T follicular helper cell (primary cell): ENCODE measurements around the gene PEX14.

Experiments used
- DNase-seq: peaks from one replicate; pipeline ENCODE4 v3.0.0-alpha.2; 2020; ENCODE audit warnings: low read depth

PEX14 gene

DNA sequence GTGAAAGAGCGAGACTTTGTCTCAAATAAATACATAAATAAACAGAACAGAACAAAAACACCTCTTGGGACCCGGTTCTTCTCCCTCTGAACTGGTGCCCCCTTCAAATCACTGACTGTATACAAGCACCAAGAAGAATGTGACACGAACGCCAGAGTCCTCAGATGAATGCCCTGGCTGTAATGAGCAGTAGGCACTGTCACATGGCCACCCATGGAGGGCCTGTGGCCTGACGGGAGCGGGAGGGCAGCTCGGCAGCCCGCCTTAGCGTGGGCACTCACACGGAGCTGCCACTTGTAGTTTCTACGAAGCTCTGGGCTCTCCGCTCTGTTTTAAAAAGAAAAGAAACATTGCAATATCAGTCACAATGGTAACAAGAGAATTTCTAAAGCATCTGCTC lies 146.0 kb downstream of the PEX14 start:
- no peak for DNase-seq

- DNase-seq, result no peak
These were observed 147.2 kb downstream of the PEX14 start for GRCh38 chr1:10621906-10622305.

DNA sequence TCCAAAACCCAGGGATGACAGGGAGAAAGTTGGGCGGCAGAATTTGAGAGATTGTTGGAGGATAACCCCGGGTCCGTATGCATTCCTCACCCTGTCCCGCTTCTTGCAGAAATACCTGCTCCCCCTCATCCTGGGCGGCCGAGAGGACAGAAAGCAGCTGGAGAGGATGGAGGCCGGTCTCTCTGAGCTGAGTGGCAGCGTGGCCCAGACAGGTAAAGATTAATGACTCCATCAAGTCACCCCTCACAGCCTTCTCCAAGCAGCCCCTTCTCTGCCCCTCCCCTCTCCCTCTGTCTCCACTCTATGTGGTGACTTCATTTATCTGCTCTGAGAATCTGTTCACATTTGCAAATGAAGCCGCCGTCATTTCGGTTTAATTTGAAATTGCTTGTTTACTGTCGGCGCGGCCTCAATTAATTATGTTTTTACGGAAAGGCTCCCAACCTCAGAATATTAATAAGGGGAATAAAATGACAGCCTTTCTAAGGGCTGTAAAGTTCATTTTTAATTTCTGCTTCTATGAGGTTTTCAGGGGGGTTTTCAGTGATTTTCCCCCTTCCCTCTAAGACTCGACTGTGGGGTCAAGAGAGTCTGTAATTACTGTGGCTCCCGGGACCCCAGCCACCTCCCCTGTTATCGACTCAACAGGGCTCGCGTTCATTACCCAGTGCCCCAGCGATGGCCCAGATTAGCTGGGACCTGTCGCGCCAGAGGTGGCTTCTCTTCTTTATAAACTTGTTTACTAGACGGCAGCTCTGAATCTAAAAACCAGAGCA lies 148.3 kb downstream of the PEX14 start:
- no peak for DNase-seq

GRCh38 chr1:10623686-10624145 lies 149.0 kb downstream of the PEX14 start:
- no peak for DNase-seq

DNA sequence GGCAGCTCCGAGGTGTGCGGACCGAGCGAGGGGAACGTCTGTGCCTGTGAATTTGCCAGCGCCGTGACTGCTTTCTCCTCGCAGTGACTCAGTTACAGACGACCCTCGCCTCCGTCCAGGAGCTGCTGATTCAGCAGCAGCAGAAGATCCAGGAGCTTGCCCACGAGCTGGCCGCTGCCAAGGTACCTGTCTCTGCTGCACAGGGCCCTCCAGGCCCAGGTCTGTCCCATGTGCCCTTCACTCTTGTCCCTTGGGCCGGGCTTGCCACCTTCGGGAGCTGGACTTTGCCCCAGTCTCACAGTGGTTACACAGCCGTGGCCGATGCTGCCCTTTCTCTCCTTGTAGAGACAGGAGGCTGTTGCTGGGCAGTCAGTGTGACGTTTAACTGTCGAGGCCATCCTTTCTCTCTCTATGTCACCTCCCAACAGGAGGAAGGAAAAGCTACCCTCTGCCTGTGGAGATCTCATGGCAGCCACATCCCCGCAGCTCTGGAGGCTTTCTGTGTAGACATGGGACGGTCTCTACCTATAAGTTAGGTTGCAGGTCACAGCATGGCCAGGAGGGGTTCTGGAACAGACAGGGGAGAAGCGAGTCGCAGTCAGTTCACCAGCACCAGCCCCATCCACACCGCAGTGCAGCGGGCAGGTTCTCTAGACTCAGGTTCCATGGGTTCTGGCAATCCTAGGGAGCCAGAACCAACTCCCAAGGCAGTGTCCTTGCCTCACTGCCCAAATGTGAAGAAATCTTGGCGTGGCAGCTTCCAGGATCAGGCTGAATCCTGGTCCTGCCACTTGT lies 149.7 kb downstream of the PEX14 start:
- no peak for DNase-seq

- DNase-seq, result no peak
These were observed 150.3 kb downstream of the PEX14 start for GRCh38 chr1:10625076-10625475.

- DNase-seq, result no peak
These were observed 150.8 kb downstream of the PEX14 start for GRCh38 chr1:10625554-10625953.

- DNase-seq, result no peak
These were observed 151.5 kb downstream of the PEX14 start for GRCh38 chr1:10626131-10626731.

- DNase-seq, result no peak
These were observed 152.2 kb downstream of the PEX14 start for GRCh38 chr1:10626791-10627410.

DNA sequence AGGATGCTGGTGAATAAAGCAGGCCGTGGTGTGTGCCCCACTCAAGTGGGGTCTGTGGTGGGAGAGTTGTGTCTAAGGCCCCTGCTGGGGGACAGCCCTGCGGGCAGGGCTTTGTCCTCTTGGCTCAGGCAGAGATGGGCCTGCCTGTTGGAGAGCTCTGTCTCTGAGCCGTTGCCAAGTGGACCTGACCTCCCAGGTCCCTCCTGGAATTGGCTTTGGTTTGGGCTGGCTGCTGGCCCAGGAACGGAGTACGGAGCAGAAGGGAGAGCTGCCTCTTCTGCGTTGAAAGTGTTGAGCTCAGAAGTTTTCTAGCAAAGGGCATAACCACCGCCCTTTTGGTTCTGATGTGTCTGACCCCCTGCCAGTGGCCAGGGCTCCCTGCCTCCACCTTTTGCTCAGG lies 153.9 kb downstream of the PEX14 start:
- no peak for DNase-seq

GRCh38 chr1:10629091-10629815 lies 154.5 kb downstream of the PEX14 start:
- no peak for DNase-seq

DNA sequence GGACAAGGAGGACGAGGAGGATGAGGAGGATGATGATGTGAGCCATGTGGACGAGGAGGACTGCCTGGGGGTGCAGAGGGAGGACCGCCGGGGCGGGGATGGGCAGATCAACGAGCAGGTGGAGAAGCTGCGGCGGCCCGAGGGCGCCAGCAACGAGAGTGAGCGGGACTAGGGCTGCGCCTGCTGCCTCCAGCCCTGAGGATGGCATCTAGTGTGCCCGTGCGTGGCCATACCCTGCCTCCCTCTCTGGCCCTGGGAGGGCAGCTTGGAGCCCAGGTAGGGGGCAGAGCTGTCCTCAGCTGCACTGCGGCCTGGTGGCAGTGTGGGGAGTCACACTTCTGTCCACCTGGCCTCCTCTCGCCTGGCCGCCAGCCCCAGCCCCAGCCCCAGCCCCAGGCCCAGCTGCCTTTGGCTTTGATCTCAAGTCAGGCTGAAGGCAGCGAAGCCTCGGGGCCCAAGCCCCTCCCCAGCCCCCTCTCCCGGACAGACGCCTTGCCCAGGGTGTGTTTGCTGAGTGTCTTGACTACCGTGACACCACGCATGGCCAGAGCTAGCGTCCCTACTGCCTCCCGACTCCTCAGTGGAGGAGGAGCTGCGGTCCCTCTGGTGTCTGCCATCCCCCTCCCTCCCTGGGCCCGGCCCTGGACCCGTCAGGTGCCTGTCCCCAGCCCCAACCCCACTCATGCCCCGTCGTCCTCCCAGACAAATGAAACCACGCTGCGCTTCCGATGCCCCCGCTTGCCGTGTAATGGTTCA lies 155.2 kb downstream of the PEX14 start:
- DNase-seq, result no peak

GRCh38 chr1:10630661-10631120 lies 155.9 kb downstream of the PEX14 start:
- no peak for DNase-seq

- DNase-seq, result no peak
These were observed 156.5 kb downstream of the PEX14 start for GRCh38 chr1:10631121-10631810.

DNA sequence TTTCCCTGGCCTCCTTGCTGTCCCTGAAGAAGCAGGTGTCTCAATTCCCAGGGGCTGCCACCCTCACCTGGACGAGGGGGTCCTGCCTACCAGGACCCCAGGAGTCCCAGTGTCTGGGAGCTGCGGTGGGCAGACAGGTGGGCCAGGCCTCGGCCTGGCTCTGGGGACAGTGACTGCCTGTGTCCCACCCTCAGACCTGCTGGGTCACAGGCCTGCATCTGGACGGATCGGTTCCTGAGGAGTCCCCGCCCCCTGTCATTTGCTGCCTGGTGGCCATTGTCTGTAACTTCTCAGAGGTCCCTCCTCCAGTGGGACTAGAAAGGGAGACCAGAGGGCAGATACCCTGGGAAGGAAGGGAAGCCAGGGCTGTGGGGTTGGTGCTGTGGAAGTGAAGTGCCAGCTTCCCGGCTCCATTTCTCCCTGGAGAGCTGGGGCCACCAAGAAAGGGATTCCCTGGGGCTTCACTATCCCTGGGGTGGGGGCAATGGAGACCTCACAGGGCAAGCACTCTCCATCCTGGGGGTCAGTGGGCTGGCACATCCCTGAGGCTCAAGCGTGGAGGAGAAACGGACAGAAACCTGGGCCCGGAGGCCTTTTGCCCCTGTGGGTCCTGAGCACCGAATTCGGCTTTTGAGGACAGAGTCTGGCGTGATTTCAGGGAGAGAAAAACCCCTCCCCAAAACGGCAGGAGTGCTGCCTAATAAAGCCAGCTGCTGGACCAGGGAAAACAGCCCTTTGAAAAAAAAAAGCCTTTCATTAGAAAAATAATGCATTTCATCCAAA lies 157.3 kb downstream of the PEX14 start:
- DNase-seq, result no peak

DNA sequence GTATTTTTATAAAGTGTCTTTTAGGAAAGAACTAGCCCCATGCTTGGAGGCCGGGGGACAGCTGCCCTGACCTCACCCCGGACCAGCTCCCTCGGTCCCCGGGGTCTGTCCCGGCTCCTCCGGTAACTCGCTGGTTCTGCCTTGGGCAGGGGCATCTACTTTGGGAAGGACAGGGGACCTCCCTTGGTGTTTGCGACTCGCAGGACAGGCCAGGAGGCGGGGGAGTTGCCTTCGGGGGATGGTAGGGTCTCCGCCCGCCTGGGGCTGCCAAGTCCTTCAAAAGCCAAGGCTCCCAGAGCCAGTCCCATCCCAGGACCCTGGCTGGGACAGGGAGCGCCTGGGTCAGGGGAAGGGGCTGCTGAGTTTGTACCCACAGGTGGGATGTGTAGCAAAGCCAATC lies 157.9 kb downstream of the PEX14 start:
- no peak for DNase-seq

- DNase-seq, result no peak
These were observed 158.7 kb downstream of the PEX14 start for GRCh38 chr1:10633416-10633815.

DNA sequence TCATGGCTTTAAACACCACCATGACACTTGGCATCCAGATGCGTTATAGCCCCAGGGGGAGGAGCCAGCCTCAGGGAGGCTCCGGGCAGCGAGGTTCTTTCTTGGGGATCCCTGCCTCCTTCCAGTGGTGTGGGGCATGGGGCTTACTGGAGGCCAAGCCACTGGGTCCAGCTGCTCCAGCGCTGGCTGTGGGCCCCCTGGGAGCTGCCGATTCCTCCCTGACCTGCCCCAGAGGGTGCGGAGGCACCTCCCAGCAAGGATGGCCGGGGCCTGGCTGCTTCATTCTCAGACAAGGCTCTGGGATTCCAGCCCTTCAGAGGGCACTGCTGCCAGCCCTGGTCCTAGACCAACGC lies 159.3 kb downstream of the PEX14 start:
- no peak for DNase-seq

DNA sequence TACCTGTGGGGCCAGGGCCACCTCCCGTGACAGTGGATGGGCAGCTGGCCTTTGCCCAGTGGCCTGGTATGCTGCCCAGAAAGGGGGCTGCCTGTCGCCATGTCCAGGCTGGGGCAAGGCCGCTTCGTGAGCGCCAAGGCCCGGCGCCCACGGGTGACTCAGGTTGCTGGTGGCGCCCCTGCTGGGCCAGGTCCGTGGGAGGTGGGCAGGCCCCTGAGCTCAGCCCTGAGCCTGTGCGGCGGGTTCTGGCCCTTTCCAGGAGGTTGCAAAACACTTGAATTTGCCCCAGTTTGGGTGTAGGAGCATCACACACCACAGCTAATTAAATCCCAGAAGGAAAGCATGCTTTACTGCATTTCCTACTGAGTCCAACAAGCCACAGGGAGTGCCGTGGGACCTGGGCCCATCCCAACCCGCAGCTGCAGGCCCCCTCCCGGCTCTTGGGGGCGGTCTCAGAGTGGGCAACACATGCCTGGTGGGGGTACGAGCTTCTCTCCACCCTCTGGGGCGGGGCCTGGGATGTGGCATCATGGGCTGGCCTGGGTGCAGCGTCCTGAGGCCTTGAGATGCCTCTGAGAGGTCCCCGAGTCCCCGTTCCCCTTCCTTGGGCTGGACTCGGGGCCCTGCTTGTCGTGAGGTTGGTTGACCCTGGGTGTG lies 159.8 kb downstream of the PEX14 start:
- DNase-seq, result no peak
